Left lung (tissue), 14 donors: ENCODE measurements around the gene INTS15. TPM values are rescaled to one million over a fixed set of nuclear protein-coding genes. Genes with fewer than 3 reads are reported as not detected.

ENCODE experiments used
- ATAC-seq: fragments of 200-7000 bp; cut with Tn5 transposase; one replicate; pipeline ENCODE4 v1.9.1; 2020; ENCODE audit warnings: moderate library complexity
- DNase-seq, 4 donors: peaks; one replicate each; pipeline ENCODE4 v3.0.0-alpha.2; 2013 to 2020
- H3K27ac ChIP-seq, 2 donors: fragments of 200-600 bp; sonication (generic) in 1 of 2; one replicate each; pipeline versions ENCODE4 v1.5.0 to v1.8.0; 2020 to 2021
- H3K27me3 ChIP-seq, 2 donors: fragments of 200-600 bp; sonication (generic) in 1 of 2; one replicate each; pipeline versions ENCODE4 v1.5.0 to v1.8.0; 2020 to 2021
- H3K36me3 ChIP-seq, 2 donors: fragments of 200-600 bp; sonication (generic) in 1 of 2; one replicate each; pipeline versions ENCODE4 v1.5.0 to v1.8.0; 2020 to 2021
- H3K4me1 ChIP-seq, 2 donors: fragments of 200-600 bp; one replicate each; pipeline ENCODE4 v1.8.0; 2021
- H3K4me3 ChIP-seq, 2 donors: fragments of 200-600 bp; sonication (generic) in 1 of 2; one replicate each; pipeline versions ENCODE4 v1.5.0 to v1.8.0; 2020 to 2021; ENCODE audit warnings: mild to moderate bottlenecking in 1 of 2
- H3K9me3 ChIP-seq, 2 donors: fragments of 200-600 bp; sonication (generic) in 1 of 2; one replicate each; pipeline versions ENCODE4 v1.5.0 to v1.8.0; 2020 to 2021
- CTCF ChIP-seq, 2 donors: fragments of 200-600 bp; sonication (generic) in 1 of 2; IDR thresholded peaks; one replicate each; pipeline versions ENCODE4 v1.5.0 to v1.8.0; 2021; ENCODE audit warnings: antibody characterized with exemption in 2 of 2
- intact Hi-C, 2 donors: fragments of 100-400 bp; cut with DNase I; formaldehyde crosslinking; loops; one replicate each; pipeline versions ENCODE4 v1.11.2 to v1.14.2; 2022
- long read RNA-seq, 12 donors: library from polyadenylated mRNA in 2 of 12; unstranded in 2 of 12; transcript quantifications; one replicate each; pipeline ENCODE4 v2.0.0 and lab custom pipeline, GENCODE V29; 2019 to 2026
- polyA plus RNA-seq, 6 donors: library from polyadenylated mRNA; unstranded; fragments of 120-200 nt; gene quantifications; one replicate each; pipeline ENCODE4 v1.2.1, GENCODE V29; 2013; ENCODE audit not compliant: insufficient read length in 6 of 6
- total RNA-seq, 2 donors: library from RNA; stranded (reverse); fragmentation: NEBNext Ultra II Directional; extraction: Animal tissue kit (Norgen Biotek cat#: 25700); gene quantifications; one replicate each; pipeline ENCODE4 v1.2.1, GENCODE V29; 2021
- donor health status: DM: no; HTN: yes; CAD: no.
- donor health status: DM: no; HTN: no; CAD: no.

The INTS15 gene
- total RNA-seq (10 to 100 TPM; 30.2 to 31.5 TPM), polyA plus RNA-seq (10 to 100 TPM; 36.1 to 49.4 (median 39.5) TPM)
- long read RNA-seq, donor 1, transcript C7orf26-201 (6 exons, 2,182 nt) = major isoform, 10 of 16 reads
- long read RNA-seq, donor 1, partial matches to known transcripts = 5 of 16 reads
- long read RNA-seq, donor 1, other reads (novel, unspliced or antisense) = 0 of 16 reads
- long read RNA-seq, donor 2, transcript C7orf26-201 (6 exons, 2,182 nt) = major isoform, 6 of 7 reads
- long read RNA-seq, donor 2, partial matches to known transcripts = 0 of 7 reads
- long read RNA-seq, donor 2, other reads (novel, unspliced or antisense) = 0 of 7 reads
- long read RNA-seq, donor 3, transcript C7orf26-201 (6 exons, 2,182 nt) = major isoform, 9 of 14 reads
- long read RNA-seq, donor 3, partial matches to known transcripts = 5 of 14 reads
- long read RNA-seq, donor 3, other reads (novel, unspliced or antisense) = 0 of 14 reads
- long read RNA-seq, donor 4, partial matches to known transcripts = 1 of 2 reads
- long read RNA-seq, donor 4, other reads (novel, unspliced or antisense) = 1 of 2 reads
- long read RNA-seq, donor 5, partial matches to known transcripts = 0 of 5 reads
- long read RNA-seq, donor 5, other reads (novel, unspliced or antisense) = 0 of 5 reads
- long read RNA-seq, donor 6, transcript C7orf26-201 (6 exons, 2,182 nt) = major isoform, 6 of 6 reads
- long read RNA-seq, donor 6, partial matches to known transcripts = 0 of 6 reads
- long read RNA-seq, donor 6, other reads (novel, unspliced or antisense) = 0 of 6 reads
- long read RNA-seq, donor 7, transcript C7orf26-201 (6 exons, 2,182 nt) = major isoform, 5 of 5 reads
- long read RNA-seq, donor 7, partial matches to known transcripts = 0 of 5 reads
- long read RNA-seq, donor 7, other reads (novel, unspliced or antisense) = 0 of 5 reads
- long read RNA-seq, donor 8, partial matches to known transcripts = 0 of 2 reads
- long read RNA-seq, donor 8, other reads (novel, unspliced or antisense) = 0 of 2 reads
- long read RNA-seq, donor 9 = 0 reads
- long read RNA-seq, donor 10 = 0 reads
- long read RNA-seq, donor 11, transcript C7orf26-201 (6 exons, 2,182 nt) = major isoform, 9 of 10 reads
- long read RNA-seq, donor 11, partial matches to known transcripts = 0 of 10 reads
- long read RNA-seq, donor 11, other reads (novel, unspliced or antisense) = 0 of 10 reads
- long read RNA-seq, donor 12, partial matches to known transcripts = 0 of 4 reads
- long read RNA-seq, donor 12, other reads (novel, unspliced or antisense) = 0 of 4 reads

DNA sequence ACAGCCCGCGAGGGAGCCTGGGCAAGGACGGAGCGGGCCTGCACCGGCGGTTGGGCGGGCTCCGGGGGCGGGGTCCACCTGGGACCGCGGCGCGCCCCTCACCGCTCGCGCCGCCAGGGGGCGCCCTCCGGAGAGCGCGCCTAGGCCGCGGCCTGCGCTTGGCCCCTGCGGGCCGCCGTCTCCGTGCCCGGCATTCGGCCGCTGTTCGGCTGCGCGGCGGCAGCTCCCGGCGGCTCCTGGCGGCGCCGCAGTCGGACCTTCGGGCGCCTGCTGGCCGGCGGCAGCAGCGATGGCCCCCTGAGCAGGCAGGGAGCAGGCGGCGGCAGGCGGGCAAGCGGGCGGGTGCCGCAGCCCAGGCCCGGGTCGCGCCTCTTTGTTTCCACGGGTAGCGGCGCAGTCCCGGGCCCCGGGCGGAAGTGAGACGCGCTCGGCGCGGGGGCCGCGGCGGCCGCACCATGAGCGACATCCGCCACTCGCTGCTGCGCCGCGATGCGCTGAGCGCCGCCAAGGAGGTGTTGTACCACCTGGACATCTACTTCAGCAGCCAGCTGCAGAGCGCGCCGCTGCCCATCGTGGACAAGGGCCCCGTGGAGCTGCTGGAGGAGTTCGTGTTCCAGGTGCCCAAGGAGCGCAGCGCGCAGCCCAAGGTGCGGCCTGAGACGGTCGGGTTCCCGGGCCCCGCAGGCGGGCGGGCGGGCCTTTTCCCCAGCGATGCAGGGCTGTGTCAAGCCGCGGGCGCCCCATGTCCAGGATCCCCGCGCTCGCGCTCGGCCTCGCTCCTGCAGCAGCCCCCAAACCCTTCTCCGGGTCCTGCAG is at the start of gene INTS15:
Gene INTS15, plus strand, starts transcription at position 193 of the 816 bp plus-strand sequence. Its CDS starts 263 bp downstream, at position 456.
- intact Hi-C loops = no loop called here

DNA sequence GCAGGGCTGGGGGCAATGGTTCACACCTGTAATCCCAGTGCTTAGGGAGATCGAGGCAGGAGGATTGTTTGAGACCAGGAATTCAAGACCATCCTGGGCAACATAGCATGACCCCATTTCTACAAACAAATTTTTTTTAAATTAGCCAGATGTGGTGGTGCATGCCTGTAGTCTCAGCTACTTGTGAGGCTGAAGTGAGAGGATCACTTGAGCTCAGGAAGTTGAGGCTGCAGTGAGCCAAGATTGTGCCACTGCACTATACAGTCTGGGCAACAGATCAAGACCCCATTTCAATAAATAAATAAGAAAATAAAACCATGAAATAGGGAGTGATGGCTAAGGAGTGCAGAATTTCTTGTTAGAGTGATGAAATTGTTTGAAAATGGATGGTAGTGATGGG is 47.5 kb upstream of the INTS15 start:
- TF ChIP-seq CTCF (IDR thresholded peaks at IDR 0.05) = no peak
- DNase-seq = no peak
- H3K27me3 ChIP-seq = peaks cover 5 to 28% of the 10 kb centered on the region in 2 donors
- H3K27ac ChIP-seq = no peak overlapping the region
- no peaks in the 10 kb centered on the region for H3K4me1 ChIP-seq
- H3K36me3 ChIP-seq = no peaks in the 10 kb centered on the region
- intact Hi-C loops = no loop called here
- no peaks in the 10 kb centered on the region for H3K9me3 ChIP-seq
- no peak for ATAC-seq
- no peak overlapping the region for H3K4me3 ChIP-seq

More for the DNA sequence above, at the start of gene INTS15:
- Histone ChIP-seq H3K4me3 (peak within 1 kb of the TSS; percentile 81 to 91), H3K27me3 (no peaks in the 10 kb centered on the region), H3K36me3 (peaks cover 0 to 69% of the 10 kb centered on the region in 2 donors), H3K4me1 (peaks cover 9 to 22% of the 10 kb centered on the region in 2 donors), H3K9me3 (no peaks in the 10 kb centered on the region), H3K27ac (peak within 1 kb of the TSS; percentile 85 to 93)
- TF ChIP-seq CTCF (IDR thresholded peaks at IDR 0.05) = peak; percentile 86
- DNase-seq (peak; percentile 73 to 96 (median 88)), ATAC-seq (peak; percentile 98)

- H3K36me3 ChIP-seq = no peaks in the 10 kb centered on the region
- no peaks in the 10 kb centered on the region for H3K9me3 ChIP-seq
- no peak overlapping the region for H3K27ac ChIP-seq
- H3K27me3 ChIP-seq = no peaks in the 10 kb centered on the region
- DNase-seq (no peak), ATAC-seq (no peak)
- H3K4me1 ChIP-seq = no peaks in the 10 kb centered on the region
- intact Hi-C loops = no loop called here
- TF ChIP-seq CTCF (IDR thresholded peaks at IDR 0.05) = no peak
- no peak overlapping the region for H3K4me3 ChIP-seq
These were observed 44.3 kb upstream of the INTS15 start for GRCh38 chr7:6545398-6546126.

- Histone ChIP-seq H3K36me3 (no peaks in the 10 kb centered on the region), H3K27ac (no peak overlapping the region), H3K4me1 (no peaks in the 10 kb centered on the region), H3K27me3 (peaks cover 0 to 6% of the 10 kb centered on the region in 2 donors), H3K4me3 (no peak overlapping the region), H3K9me3 (no peaks in the 10 kb centered on the region)
- no peak for TF ChIP-seq CTCF (IDR thresholded peaks at IDR 0.05)
- ATAC-seq (no peak), DNase-seq (no peak)
- intact Hi-C loops = no loop called here
These were observed 43.1 kb upstream of the INTS15 start for GRCh38 chr7:6546498-6547251.
